GM12874 (cell line): Measurements from ENCODE around the gene NHLRC4.

ENCODE experiments used
- CTCF ChIP-seq: IDR thresholded peaks from 2 replicates; pipeline ENCODE4 v1.5.1; 2011; ENCODE audit warnings: low read depth, mild to moderate bottlenecking, control low read depth, low read length, moderate library complexity; ENCODE audit not compliant: insufficient read depth

NHLRC4 gene

GRCh38 chr16:527015-527903, 39.5 kb upstream of the NHLRC4 start, which contains the start of gene CAPN15:
Gene CAPN15, plus strand, starts transcription at chr16:527712. Its CDS starts 19,127 bp downstream, at chr16:546839.
- no peak for TF ChIP-seq CTCF

GRCh38 chr16:528111-529011, 38.4 kb upstream of the NHLRC4 start:
- TF ChIP-seq CTCF: no peak

GRCh38 chr16:529012-529575, 37.7 kb upstream of the NHLRC4 start:
- no peak for TF ChIP-seq CTCF

GRCh38 chr16:530111-530817, 36.5 kb upstream of the NHLRC4 start:
- no peak for TF ChIP-seq CTCF

GRCh38 chr16:531494-532125, 35.2 kb upstream of the NHLRC4 start:
- TF ChIP-seq CTCF: no peak

GRCh38 chr16:533391-534123, 33.2 kb upstream of the NHLRC4 start:
- no peak for TF ChIP-seq CTCF
